NCI-H2107 treated with DMSO at 0.1 percent for 48 hours (cell line): Measurements from ENCODE around the gene SPATA3.
"Not testable (repeated sequence)": the region's sequence is repeated elsewhere in the genome, so short reads cannot be mapped to it uniquely, and the experiment has no call there.

Source experiments
- DNase-seq: peaks from one replicate; lab custom pipeline; 2025; ENCODE audit not compliant: unreplicated experiment; lab: John Stamatoyannopoulos, UW

The SPATA3 gene

DNA sequence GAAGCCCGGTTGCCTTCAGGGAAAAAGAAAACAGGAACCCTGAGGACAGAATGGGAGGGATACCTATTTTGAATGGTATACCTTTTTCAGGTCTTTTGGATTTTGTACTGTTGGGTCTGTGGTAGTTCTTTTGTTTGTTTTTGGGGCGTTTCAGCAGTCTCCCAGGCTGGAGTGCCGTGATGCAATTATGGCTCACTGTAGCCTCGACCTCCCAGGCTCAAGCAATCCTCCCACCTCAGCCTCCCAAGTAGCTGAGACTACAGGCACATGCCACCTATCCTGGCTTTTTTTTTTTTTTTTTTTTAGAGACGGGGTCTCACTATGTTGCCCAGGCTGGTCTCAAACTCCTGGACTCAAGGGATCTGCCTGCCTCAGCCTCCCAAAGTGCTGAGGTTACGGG is 27.6 kb upstream of the SPATA3 start:
- not testable (repeated sequence) for DNase-seq

DNA sequence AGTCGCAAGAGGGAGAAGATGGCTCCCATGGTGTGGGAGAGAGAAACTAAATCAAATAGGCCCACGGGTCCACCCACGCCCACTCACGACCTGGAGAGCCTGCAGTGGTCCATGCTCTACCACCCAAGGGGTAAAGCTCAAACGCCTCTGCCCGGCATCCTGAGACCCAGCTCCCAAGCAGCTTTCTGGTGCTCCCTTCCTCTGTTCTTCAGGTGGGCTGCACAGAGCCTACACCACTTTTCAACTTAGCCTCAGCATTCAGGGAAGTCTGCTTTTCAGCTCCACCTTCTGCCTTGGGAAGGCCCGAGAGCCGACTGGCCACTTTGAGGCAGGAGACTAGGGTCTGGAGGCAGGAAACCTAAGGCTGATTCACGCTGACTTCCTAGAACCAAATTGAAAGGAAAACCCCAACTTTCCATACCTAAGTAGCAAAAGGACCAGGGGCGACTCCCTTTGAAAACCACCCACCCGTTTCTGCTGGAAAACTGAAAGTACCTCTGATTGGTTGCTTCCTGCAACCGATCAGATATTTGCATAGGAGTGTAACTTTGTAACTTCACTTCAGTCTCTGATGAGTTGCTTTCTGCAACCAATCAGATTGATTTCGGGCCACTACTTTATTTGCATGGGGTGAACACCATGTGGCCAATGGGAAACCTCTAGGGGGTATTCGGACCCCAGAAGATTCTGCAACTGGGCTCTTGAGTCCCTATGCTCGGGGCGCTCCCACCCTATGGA is 26.8 kb upstream of the SPATA3 start:
- DNase-seq, result no peak

DNA sequence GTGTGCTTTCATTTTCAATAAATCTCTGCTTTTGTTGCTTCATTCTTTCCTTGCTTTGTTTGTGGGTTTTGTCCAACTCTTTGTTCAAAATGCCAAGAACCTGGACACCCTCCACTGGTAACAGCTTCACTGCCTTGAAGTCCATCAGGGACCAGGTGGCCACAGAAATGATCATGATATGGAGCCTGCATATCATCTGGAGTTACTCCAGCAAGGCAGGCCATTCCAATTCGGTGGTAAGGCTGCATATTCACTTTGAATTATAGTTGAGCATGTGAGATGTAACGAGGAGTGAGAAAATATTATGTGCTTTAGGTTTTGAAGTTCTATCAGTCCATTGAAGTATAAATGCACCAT is 26.3 kb upstream of the SPATA3 start:
- DNase-seq, result no peak

DNA sequence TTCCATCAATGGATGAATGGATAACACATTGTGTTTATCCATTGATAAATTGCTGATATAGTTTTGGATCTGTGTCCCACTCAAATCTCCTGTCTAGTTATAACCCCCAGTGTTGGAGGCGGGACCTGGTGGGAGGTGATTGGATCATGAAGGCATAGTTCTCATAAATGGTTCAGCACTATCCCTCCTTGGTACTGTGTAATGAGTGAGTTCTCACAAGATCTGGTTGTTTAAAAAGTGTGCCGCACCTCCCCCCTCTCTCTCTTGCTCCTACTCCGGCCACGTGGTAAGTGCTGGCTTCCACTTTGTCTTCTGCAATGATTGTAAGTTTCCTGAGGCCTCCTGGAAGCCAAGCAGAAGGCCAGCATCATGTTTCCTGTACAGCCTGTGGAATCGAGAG is 23.9 kb upstream of the SPATA3 start:
- DNase-seq, result no peak

DNA sequence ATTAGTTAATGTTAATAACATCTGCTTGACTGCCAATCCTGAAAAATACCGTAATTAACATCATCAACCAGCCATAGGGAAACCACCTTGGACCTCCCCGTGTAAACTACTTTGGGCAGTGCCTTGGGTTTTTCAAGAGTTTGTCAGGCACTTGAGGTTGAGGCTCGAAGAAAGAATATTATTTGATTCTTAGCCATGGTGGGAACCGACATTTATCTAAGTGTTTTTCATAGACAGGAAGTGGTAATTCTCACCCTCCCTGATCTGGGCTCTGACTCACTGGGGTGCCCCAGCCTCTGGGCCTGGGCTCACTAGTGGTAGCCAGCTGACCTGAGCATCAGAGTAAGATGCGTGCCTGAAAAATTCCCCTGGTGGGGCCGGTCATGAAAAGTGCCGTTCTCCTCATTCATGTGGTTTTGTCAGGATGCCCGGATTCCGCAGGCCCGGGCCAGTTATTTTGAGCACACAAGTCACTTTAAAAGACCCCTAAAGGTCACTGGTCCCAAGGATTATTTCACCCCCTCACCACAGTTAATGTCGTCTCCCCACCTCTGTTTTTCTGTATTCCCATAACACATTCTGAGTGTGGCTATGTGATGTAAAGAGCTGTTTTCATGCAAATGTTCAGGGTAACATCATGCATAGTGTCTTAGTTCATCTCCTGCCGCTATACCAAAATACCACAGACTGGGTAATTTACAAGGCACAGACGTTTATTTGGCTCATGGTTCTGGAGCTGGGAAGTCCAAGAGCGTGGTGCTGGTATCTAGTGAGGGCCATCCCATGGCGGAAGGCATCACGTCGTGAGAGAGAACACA is 21.6 kb upstream of the SPATA3 start:
- DNase-seq, result no peak

DNA sequence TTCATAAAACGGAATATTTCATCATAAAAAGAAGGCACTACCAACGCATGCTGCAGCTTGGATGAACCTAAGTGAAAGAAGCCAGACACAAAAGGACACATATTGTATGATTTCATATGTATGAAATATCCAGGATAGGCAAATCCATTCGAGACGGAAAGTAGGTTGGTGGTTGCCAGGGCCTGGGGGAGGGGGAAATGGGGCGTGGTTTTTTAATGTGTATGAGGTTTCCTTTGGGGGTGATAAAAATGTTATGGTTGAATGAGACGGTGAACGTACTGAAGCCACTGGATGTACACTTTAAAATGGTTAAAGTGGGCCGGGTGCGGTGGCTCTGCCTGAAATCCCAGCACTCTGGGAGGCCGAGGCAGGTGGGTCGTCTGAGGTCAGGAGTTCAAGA is 20.0 kb upstream of the SPATA3 start:
- DNase-seq, result no peak

DNA sequence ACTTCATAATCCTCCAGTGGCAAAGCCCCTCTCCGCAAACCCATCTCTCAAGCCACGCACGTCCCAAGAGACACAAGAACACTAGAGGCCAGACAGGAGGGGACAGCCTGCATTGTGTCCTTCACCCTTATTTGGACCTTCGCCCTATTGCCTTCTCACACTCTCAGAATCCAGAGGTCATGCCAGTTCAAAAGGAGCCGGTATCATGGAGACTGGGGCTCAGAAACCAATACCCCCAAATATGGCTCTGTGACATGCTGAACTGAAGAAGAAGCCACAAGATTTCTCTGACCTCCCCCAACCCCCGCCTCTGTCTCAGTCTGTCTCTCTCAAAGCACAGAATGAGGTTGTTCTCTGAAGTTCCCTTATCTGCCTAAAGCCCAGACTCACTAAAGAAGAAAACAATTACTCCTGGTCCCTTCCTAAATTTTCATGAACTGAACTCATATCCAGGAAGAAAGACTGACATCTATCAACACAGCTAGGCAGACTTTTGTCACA is 19.2 kb upstream of the SPATA3 start:
- no peak for DNase-seq

DNA sequence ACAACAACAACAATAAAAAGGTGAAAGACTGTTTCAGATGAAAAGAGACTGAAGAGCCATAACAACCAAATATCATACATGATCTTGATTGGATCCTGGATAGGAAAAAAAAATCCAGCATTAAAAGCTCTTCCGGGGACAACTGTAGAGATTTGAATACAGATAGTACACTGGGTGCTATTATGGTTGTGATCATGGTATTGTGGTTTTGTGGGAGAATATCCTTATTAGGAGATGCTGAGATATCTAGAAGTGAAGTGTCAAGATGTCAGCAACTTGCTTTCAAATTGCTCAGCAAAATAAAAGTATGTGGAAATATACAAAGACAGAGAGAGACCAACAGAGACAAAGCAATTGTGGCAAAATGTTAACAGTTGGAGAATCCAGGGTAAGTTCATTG is 15.5 kb upstream of the SPATA3 start:
- no peak for DNase-seq

DNA sequence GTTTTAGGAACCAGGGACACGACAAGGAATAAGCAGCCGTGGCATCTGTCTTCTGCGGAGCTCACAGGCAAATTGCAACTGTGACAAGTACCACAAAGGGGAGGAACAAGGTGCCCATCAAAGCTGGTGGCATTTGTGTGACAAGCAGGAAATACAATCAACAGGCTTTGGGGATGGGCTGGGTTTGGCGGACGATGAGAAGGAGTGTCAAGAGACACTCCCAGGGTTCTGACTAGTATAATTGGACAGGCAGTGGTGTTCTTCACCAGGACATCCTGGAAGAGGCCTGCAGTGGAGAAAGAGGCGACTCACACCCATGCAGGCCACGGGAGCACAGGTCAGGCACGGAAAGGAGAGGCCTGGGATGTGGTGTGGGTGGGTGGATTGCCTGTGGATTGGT is 14.2 kb upstream of the SPATA3 start:
- no peak for DNase-seq

DNA sequence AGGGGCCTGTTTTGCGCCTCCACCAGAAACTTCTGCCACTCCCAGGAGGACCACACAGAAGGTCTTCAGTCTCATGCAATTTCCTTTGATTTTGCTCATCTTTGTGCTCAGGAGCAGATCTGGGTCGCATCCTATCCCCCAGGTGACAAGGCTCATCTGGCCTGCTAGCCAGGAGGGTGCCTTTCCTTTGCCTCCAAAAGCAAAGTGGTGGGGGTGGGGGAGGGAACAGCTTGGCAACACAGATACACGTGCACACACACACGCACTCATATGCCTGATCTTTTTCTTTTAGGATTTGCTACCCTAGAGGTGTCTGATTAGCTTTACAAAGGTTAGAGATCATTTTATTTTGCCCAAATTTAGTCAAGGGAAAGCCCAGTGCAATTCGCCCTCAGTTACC is 13.8 kb upstream of the SPATA3 start:
- DNase-seq, result no peak

DNA sequence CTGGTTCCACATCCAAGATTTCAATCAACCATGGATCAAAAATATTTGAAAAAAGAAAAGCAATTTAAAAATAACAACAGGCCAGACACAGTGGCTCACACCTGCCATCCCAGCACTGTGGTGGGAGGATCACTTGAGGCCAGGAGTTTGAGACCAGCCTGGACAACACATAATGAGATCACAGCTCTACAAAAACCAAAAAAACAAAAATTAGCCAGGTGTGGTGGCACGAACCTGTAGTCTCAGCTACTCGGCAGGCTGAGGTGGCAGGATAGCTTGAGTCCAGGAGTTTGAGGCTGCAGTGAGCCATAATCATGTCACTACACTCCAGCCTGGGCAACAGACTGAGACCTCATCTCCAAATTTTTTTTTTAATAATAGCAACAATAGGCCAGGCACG is 13.4 kb upstream of the SPATA3 start:
- no peak for DNase-seq

DNA sequence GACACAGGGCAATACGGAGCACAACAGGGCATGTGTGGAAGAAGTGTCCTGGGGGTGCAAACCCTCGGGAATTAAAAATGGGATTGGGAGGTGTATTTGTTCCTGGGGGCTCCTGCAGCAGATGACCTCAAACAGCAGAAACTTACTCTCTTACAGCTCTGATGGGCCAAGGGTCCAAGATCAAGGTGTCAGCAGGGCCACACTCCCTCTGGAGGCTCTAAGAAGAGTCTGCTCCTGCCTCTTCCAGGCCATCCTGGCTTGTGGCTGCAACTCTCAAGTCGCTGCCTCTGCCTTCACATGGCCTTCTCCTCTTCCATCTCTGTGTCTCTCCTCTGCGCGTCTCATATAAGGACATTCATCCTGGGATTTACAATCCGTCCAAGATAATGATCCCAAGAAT is 12.4 kb upstream of the SPATA3 start:
- no peak for DNase-seq

DNA sequence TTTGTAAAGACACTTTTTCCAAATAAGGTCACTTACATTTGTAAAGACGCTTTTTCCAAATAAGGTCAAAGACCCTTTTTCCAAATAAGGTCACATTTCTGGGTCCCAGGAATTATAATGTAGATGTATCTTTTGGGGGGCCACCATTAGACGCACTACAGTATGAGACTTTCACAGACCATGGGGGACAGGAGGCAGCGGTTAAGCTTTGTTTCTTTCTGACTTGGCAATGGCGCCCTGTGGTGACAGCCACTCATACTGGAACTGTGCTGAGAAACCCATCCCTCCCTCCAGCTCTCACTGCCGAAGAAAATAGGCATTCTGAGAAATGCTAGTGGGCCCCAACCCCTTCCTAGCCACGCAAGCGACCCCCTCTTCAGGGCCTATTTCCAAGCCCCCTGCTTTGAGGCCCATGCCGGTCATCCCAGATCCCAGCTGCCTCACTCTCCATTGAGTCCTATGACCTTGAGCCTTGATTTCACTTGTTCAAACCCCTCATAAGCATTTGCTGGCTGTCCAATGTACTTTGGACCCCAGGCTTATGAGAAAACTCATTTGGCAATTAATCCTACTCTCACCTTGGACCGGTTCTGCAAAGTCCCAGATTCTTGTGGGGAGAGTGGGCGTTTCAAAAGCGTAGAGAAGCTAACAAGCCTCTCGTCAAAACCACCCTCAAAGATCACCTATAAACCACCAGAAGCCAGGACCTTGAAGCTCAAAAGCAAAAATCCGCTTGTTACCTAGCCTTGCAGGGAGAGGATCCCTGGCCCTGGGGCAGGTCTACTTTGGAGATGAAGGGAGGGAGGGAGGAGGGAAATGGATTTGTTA is 11.3 kb upstream of the SPATA3 start:
- DNase-seq, result no peak

DNA sequence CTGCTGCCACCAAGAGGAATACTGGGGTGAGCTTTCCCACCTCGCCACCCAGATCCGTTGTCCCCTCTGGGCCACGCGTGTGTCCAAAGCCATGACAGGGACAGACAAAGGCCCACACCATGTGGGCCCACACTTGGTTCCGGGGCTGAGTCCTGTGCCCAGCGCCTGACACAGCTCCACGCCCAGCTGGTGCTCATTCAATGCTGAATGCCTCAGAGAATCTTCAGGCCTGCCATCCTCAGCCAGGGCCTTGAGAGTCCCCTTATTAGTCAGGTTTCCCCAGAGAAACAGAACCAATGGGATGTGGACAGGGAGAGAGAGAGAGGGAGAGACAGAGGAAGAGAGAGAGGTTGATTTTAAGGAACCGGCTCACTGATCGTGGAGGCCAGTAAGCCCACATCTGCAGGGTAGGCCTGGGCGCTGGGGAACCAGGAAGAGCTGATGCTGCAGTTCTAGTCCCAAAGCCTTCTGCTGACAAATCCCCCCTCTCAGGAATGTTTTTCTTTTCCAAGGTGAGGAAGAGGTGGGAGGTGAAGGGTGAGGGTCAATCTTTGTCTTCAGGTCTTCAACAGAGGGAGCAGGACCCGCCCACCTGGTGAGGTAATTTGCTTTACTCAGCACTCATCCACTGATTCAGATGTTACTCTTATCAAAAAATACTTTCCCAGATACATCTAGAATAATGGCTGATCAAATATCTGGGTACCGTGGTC is 10.2 kb upstream of the SPATA3 start:
- no peak for DNase-seq

DNA sequence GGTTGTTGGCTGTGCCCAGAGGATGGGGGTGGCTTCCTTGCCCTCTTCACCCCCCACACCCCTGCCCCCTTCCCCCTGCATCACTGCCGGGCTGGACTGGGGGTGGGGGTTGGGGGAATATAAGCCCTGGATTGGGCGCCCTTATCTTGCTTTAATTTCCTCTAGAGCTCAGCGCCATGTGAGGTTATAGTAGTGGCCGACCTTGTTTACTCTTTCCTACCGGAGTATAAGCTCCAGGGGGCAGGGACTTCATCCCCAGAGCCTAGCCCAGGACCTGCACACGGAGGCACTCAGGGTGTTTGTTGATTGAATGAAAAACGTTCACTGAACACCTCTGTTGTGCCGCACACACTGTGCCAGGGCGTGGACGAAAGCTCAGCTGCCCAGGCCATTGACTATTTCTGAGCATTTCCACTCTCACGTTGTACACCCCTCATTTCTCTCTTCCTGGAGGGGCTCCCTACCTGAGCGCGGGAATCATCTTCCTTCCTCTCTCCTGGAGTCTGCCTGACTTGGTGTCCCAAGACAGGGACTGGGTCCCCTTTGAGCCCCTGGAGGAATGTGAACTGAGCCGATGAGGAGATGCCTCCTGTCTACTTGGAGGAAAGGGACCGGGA is 9.3 kb upstream of the SPATA3 start:
- no peak for DNase-seq

DNA sequence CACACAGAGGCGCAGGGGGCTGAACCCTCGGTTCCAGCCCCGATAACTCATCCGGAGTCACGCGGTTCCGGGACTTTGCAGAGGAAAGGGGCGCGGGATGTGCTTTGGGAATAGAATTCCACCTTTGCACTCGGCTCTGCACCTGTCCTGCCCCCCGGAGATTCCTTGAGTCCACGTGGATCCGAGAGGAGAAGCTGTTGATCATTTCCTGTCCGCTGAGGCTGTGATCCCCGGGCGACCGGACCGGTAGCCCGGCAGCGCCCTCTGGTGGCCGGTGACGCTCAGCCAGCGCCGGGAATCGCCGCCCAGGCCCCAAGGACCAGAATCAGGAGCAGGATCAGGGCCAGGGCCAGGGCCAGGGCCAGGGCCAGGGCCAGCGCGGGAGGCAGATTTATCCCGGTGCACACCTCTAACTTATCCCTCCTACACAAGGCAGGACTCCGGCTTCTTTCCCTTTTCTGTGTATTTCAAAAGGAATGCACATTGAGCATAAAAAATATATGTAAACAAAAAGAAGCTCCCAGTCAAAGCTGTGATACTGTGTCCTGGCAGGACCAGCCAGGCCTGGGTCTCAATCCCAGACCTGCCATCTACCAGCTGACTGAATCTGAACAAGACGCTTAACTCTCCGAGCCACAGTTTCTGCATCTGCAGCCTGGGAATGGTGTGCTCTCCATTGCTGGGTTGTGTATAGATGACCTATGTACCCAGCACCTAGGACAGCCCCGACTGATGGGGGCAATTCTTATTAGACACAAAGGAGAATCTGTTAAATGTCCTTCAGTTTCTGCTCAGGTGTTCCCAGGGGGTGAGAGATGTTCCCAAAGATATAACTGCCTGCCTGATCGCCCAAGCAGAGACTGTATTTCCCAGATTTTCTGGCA is 8.5 kb upstream of the SPATA3 start:
- no peak for DNase-seq

DNA sequence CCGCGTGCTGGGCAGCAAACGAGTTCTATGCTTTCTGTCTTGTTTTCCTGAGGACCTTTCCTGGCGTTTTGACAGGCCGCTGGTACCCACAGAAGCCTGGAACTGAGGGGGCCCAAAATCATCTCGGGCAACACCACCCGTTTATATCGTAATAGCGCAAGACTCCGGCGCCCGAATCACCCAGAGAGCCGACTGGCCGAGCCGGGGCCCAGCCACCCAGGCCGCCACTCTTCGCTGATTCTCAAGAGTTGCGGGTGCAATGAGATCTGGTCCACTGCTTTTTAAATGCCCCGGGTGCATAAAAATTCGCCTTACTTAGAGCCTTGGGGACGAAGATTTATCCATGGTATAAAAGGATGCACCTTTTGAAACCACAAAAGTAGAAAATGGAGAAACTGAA is 6.2 kb upstream of the SPATA3 start:
- DNase-seq, result no peak

DNA sequence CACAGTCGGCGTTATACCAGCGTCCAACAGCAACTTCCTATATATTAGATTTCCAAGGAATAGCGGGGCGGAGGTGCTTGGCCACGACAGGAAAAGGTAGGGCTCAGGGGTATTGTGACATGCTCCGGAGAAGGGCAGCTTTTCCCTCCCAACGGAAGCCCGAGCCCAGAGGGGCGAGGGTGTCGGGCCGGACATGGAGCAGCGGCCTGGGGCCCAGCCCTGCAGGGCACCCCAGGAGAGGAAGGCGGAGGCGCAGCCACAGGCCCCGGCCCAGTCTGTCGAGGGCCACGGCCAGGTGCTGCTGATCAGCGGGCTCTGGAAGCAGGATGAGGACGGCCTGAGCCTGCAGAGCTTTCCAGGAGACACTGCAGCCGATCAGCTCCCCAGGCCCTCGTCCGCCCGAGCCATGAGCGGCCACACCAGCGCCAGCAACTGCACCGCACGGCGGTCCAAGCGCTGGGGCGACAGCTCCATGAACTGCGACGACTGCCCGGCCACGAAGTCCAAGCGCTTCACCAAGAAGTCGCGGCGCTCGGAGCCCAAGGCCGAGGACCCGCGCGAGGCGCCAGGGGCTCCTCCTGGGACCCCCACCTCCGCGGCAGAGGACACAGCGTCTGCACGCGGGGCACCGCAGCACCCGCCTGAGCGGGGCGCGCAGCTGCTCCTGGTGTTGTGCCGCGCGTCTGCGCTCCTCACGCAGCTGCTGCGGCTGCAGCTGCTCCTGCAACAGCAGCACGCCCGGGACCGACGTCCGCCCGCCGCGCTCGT is 5.6 kb upstream of the SPATA3 start:
- DNase-seq, result no peak

DNA sequence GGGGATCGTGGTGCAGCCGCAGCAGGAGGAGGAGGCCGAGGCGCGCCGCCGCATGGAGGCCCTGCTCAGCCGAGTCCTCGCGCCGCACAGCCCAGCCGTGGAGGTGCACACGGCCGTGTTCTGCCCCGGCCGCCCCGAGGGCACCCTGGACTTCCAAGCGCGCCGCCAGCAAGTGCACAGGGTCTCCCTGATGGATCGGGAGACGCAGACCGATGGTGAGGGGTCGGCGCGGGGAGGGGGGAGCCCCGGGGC is 5.1 kb upstream of the SPATA3 start:
- DNase-seq, result no peak
